GM23338 (cell line): ENCODE measurements around the gene ERC1. TPM values are rescaled to one million over a fixed set of nuclear protein-coding genes. Genes with fewer than 3 reads are reported as not detected.
A peak's percentile ranks its signal among the peaks of the same experiment; 100 is the strongest.

ENCODE experiments used
- ATAC-seq: fragments of 200-7000 bp; cut with Tn5 transposase; 3 replicates; pipeline ENCODE4 v1.9.1; 2020
- DNase-seq: peaks from one replicate; pipeline ENCODE4 v3.0.0-alpha.2; 2015; ENCODE audit warnings: low spot score
- H2AFZ ChIP-seq: fragments of 200-600 bp; sonication (generic); 2 replicates; pipeline ENCODE4 v1.8.0; 2016; ENCODE audit warnings: antibody characterized with exemption, mild to moderate bottlenecking, moderate library complexity
- H3F3A ChIP-seq: fragments of 200-600 bp; sonication (generic); replicated peaks from 2 replicates; pipeline ENCODE4 v1.8.0; 2017; ENCODE audit warnings: antibody characterized with exemption, mixed run types, low read depth
- H3K27ac ChIP-seq: fragments of 200-600 bp; sonication (generic); 2 replicates; pipeline ENCODE4 v1.6.1; 2016; ENCODE audit warnings: low read depth
- H3K27me3 ChIP-seq: fragments of 200-600 bp; sonication (generic); 2 replicates; pipeline ENCODE4 v1.8.0; 2016; ENCODE audit warnings: mild to moderate bottlenecking, mixed run types, moderate library complexity; ENCODE audit not compliant: insufficient read depth
- H3K36me3 ChIP-seq: fragments of 200-600 bp; sonication (generic); 2 replicates; pipeline ENCODE4 v1.8.0; 2016; ENCODE audit warnings: mild to moderate bottlenecking; ENCODE audit not compliant: insufficient read depth
- H3K4me1 ChIP-seq: fragments of 200-600 bp; sonication (generic); 2 replicates; pipeline ENCODE4 v1.8.0; 2016; ENCODE audit warnings: mild to moderate bottlenecking, moderate library complexity; ENCODE audit not compliant: insufficient read depth
- H3K4me2 ChIP-seq: fragments of 200-600 bp; sonication (generic); 2 replicates; pipeline ENCODE4 v1.7.1; 2017; ENCODE audit warnings: mixed run types
- H3K4me3 ChIP-seq: fragments of 200-600 bp; sonication (generic); 2 replicates; pipeline ENCODE4 v1.6.1; 2016; ENCODE audit warnings: mixed run types
- H3K79me2 ChIP-seq: fragments of 200-600 bp; sonication (generic); replicated peaks from 2 replicates; pipeline ENCODE4 v1.8.0; 2017; ENCODE audit warnings: mild to moderate bottlenecking; ENCODE audit not compliant: insufficient read depth
- H3K9me2 ChIP-seq: fragments of 200-600 bp; sonication (generic); 2 replicates; pipeline ENCODE4 v1.8.0; 2017; ENCODE audit not compliant: insufficient read depth
- H4K20me1 ChIP-seq: fragments of 200-600 bp; sonication (generic); replicated peaks from 2 replicates; pipeline ENCODE4 v1.8.0; 2017; ENCODE audit warnings: mild to moderate bottlenecking; ENCODE audit not compliant: insufficient read depth
- H3K27ac Mint-ChIP-seq: 2 replicates; pipeline ENCODE4 v1.8.0; 2020; ENCODE audit warnings: inconsistent platforms, mild to moderate bottlenecking, moderate library complexity, mixed read lengths
- H3K27me3 Mint-ChIP-seq: 3 replicates; pipeline ENCODE4 v1.8.0; 2022; ENCODE audit warnings: low read depth, mild to moderate bottlenecking, moderate library complexity, mixed read lengths, inconsistent platforms; ENCODE audit not compliant: insufficient read depth, poor library complexity
- H3K36me3 Mint-ChIP-seq: 3 replicates; pipeline ENCODE4 v1.8.0; 2021; ENCODE audit warnings: low read depth, mild to moderate bottlenecking, inconsistent platforms, moderate library complexity, mixed read lengths
- H3K4me1 Mint-ChIP-seq: 3 replicates; pipeline ENCODE4 v1.8.0; 2020; ENCODE audit warnings: mild to moderate bottlenecking, inconsistent platforms, mixed read lengths
- H3K4me3 Mint-ChIP-seq: 3 replicates; pipeline ENCODE4 v1.8.0; 2021; ENCODE audit warnings: moderate library complexity, mild to moderate bottlenecking, inconsistent platforms, mixed read lengths
- H3K9me3 Mint-ChIP-seq: 3 replicates; pipeline ENCODE4 v1.8.0; 2020; ENCODE audit warnings: moderate library complexity, mild to moderate bottlenecking, inconsistent platforms, mixed read lengths
- CREB1 ChIP-seq: fragments of 250-450 bp; sonication (Bioruptor Pico); IDR thresholded peaks from 2 replicates; pipeline ENCODE4 v1.5.0; 2020; ENCODE audit warnings: low read depth, mild to moderate bottlenecking, moderate library complexity
- EZH2phosphoT487 ChIP-seq: fragments of 200-600 bp; sonication (generic); IDR thresholded peaks from one replicate; pipeline ENCODE4 v1.8.1; 2018; ENCODE audit warnings: antibody characterized with exemption; ENCODE audit not compliant: unreplicated experiment
- JUNB ChIP-seq: IDR thresholded peaks from one replicate; pipeline ENCODE4 v1.6.1; 2016; ENCODE audit warnings: antibody characterized with exemption; ENCODE audit not compliant: unreplicated experiment
- NANOG ChIP-seq: IDR thresholded peaks from 2 replicates; pipeline ENCODE4 v1.6.1; 2016; ENCODE audit warnings: antibody characterized with exemption, borderline replicate concordance
- POLR2AphosphoS5 ChIP-seq: IDR thresholded peaks from 2 replicates; pipeline ENCODE4 v1.6.1; 2016; ENCODE audit warnings: antibody characterized with exemption, low read depth
- STAT1 ChIP-seq: IDR thresholded peaks from one replicate; pipeline ENCODE4 v1.6.1; 2016; ENCODE audit warnings: antibody characterized with exemption; ENCODE audit not compliant: unreplicated experiment
- ZNF331 ChIP-seq: fragments of 250-450 bp; sonication (Bioruptor Pico); IDR thresholded peaks from 2 replicates; pipeline ENCODE4 v1.5.0; 2020; ENCODE audit warnings: low read depth, mild to moderate bottlenecking, moderate library complexity
- polyA plus RNA-seq: library from polyadenylated mRNA; unstranded; fragments of >200 nt; fragmentation: Nextera tagmentation; extraction: Ambion mirVana; gene quantifications from 2 replicates; pipeline ENCODE4 v1.2.1, GENCODE V29; 2016
- total RNA-seq: library from RNA; depleted of rRNA; stranded (reverse); fragments of >200 nt; shearing (Covaris generic); gene quantifications from 2 replicates; pipeline ENCODE4 v1.2.3, GENCODE V29; 2014
- TF ChIP-seq, protein P1 (sequence below): IDR thresholded peaks from 2 replicates; pipeline ENCODE4 v1.6.1; 2016; ENCODE audit warnings: antibody characterized with exemption
- TF ChIP-seq, protein P2 (sequence below), 2 experiments: fragments of 200-600 bp in 1 of 2; sonication (generic) in 1 of 2; conservative IDR thresholded peaks; 2 replicates each; pipeline versions ENCODE4 v1.5.1 to v1.6.1; 2016 to 2017; ENCODE audit warnings: antibody characterized with exemption in 2 of 2, low read depth in 2 of 2, mild to moderate bottlenecking in 2 of 2, moderate library complexity in 1 of 2

The ERC1 gene
- total and polyA plus RNA-seq, 2 experiments from 2014 or later = 28.1 to 35.3 TPM

DNA sequence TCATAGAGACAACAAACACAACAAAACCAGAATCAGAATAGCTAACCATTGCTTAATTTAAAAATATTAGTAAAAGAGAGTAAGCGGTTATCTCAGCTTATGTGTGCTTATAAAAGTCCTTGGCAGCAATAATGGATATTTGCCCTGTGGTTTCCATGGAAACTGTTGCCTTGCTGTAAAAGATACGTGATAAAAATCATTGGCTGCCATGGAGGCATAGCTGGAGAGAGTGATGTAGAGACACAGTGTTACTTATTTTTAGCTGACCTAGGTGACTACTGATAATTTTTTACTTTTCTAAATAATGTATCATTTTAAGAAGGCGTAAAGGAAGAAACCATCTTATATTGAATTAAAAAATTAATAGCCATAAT is 92.9 kb downstream of the ERC1 start (continued):
- TF ChIP-seq CREB1 (CRISPR knock-in tag) = no peak
- TF ChIP-seq, protein P1, sequence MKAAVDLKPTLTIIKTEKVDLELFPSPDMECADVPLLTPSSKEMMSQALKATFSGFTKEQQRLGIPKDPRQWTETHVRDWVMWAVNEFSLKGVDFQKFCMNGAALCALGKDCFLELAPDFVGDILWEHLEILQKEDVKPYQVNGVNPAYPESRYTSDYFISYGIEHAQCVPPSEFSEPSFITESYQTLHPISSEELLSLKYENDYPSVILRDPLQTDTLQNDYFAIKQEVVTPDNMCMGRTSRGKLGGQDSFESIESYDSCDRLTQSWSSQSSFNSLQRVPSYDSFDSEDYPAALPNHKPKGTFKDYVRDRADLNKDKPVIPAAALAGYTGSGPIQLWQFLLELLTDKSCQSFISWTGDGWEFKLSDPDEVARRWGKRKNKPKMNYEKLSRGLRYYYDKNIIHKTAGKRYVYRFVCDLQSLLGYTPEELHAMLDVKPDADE = no peak
- no peak for TF ChIP-seq ZNF331
- TF ChIP-seq EZH2phosphoT487 = no peak

DNA sequence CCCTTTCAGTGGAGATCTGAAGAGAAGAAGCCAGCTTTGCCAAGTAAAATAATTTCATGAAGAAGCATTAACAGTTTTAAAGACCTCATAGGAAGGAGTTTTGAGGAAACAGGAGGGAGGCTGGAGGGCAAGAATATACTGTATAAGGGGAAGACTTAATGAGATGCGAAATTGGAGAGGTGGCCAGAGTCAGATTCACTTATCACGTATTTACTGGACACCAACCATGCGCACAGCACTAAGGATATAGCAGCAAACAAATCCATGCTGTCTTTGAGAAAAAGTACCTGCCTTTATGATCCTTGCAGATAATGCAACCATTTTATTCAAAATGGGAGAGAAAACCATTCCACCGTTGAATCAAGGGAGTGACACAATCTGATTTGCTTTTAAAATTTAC is 100.3 kb downstream of the ERC1 start:
- TF ChIP-seq STAT1 (no peak), CREB1 (CRISPR knock-in tag) (no peak), ZNF331 (no peak), NANOG (no peak), POLR2AphosphoS5 (no peak), JUNB (no peak)
- TF ChIP-seq, protein P1 = no peak
- TF ChIP-seq, protein P2, sequence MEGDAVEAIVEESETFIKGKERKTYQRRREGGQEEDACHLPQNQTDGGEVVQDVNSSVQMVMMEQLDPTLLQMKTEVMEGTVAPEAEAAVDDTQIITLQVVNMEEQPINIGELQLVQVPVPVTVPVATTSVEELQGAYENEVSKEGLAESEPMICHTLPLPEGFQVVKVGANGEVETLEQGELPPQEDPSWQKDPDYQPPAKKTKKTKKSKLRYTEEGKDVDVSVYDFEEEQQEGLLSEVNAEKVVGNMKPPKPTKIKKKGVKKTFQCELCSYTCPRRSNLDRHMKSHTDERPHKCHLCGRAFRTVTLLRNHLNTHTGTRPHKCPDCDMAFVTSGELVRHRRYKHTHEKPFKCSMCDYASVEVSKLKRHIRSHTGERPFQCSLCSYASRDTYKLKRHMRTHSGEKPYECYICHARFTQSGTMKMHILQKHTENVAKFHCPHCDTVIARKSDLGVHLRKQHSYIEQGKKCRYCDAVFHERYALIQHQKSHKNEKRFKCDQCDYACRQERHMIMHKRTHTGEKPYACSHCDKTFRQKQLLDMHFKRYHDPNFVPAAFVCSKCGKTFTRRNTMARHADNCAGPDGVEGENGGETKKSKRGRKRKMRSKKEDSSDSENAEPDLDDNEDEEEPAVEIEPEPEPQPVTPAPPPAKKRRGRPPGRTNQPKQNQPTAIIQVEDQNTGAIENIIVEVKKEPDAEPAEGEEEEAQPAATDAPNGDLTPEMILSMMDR (conservative IDR thresholded peaks at IDR 0.05; ENCODE audit: low read depth in 2 of 2) = no peak
- no peaks in the 10 kb centered on the region for H3K9me3 Mint-ChIP-seq
- H3K36me3 Mint-ChIP-seq = no peaks in the 10 kb centered on the region
- Histone ChIP-seq H4K20me1 (peaks cover 6% of the 10 kb centered on the region; the same call in 1 of the 2 replicates), H3K79me2 (peaks cover 44% of the 10 kb centered on the region), H3K4me2 (no peak overlapping the region), H3K27me3 (no peaks in the 10 kb centered on the region), H2AFZ (no peak overlapping the region), H3K27ac (peak overlapping the region; percentile 78; the same call in 1 of the 2 replicates), H3K4me3 (no peak overlapping the region), H3K9me2 (no peaks in the 10 kb centered on the region), H3K36me3 (no peaks in the 10 kb centered on the region), H3F3A (peaks cover 5% of the 10 kb centered on the region; the same call in 1 of the 2 replicates), H3K4me1 (no peaks in the 10 kb centered on the region)
- no peak overlapping the region for H3K27ac Mint-ChIP-seq
- no peaks in the 10 kb centered on the region for H3K27me3 Mint-ChIP-seq
- no peak overlapping the region for H3K4me3 Mint-ChIP-seq
- H3K4me1 Mint-ChIP-seq = peaks cover 3% of the 10 kb centered on the region; the same call in 1 of the 3 replicates
- DNase-seq (no peak), ATAC-seq (no peak)

DNA sequence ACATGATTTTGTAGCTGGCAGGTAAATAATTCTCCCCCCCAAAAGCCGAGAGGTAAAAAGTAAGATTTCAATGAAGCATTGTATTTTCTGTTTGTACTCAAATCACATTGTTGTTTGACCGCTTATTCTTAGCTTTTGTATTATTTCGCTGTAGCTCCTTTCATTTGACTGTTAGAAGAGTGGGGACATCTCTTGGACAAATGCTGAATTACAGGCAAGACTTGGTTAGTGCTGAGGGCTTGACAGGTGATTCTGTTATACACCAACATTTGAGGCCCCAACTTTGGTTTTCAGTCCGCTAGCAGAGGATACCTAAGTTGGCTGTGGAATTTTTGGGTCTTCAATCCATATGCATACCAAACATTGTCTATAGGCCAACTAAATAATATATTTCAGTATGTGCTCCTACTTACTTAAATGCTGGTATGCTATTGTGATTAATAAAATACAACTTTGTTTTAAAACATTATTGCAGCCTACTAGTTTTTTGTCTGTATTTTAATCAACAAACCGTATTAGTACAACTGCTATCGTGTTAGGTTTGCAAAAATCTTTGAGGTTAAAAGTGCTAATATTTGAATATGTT is 102.2 kb downstream of the ERC1 start:
- H3K4me1 Mint-ChIP-seq = peaks cover 3% of the 10 kb centered on the region; the same call in 1 of the 3 replicates
- Histone ChIP-seq H3K4me2 (no peak overlapping the region), H3K79me2 (peaks cover 63% of the 10 kb centered on the region), H4K20me1 (peaks cover 12% of the 10 kb centered on the region; the same call in 1 of the 2 replicates), H3K27ac (no peak overlapping the region), H3K4me3 (no peak overlapping the region), H3K27me3 (no peaks in the 10 kb centered on the region), H3K4me1 (no peaks in the 10 kb centered on the region), H3K36me3 (no peaks in the 10 kb centered on the region), H2AFZ (no peak overlapping the region), H3F3A (peaks cover 5% of the 10 kb centered on the region; the same call in 1 of the 2 replicates), H3K9me2 (no peaks in the 10 kb centered on the region)
- no peak overlapping the region for H3K27ac Mint-ChIP-seq
- ATAC-seq (peak; percentile 88), DNase-seq (peak; percentile 85)
- H3K4me3 Mint-ChIP-seq = no peak overlapping the region
- TF ChIP-seq, protein P2 (conservative IDR thresholded peaks at IDR 0.05; ENCODE audit: low read depth in 2 of 2) = peak; percentile 78 to 80
- no peak for TF ChIP-seq CREB1 (CRISPR knock-in tag)
- H3K27me3 Mint-ChIP-seq = no peaks in the 10 kb centered on the region
- no peaks in the 10 kb centered on the region for H3K36me3 Mint-ChIP-seq
- H3K9me3 Mint-ChIP-seq = no peaks in the 10 kb centered on the region
